DND-41 (cell line): ENCODE results near the gene ATP1A1.

Experiments
- ATAC-seq: fragments of 200-7000 bp; cut with Tn5 transposase; 3 replicates; pipeline ENCODE4 v1.9.1; 2021; ENCODE audit warnings: low read depth; ENCODE audit not compliant: insufficient read depth
- DNase-seq: peaks from one replicate; pipeline ENCODE4 v3.0.0-alpha.2; 2020
- H2AFZ ChIP-seq: 2 replicates; pipeline ENCODE4 v1.6.0; 2012; ENCODE audit warnings: low read depth, low read length
- H3K27ac ChIP-seq: 2 replicates; pipeline ENCODE4 v1.5.1; 2012; ENCODE audit warnings: low read length, inconsistent platforms
- H3K27me3 ChIP-seq: fragments of 200-600 bp; sonication (generic); 2 replicates; pipeline ENCODE4 v1.6.0; 2012; ENCODE audit warnings: low read length, mild to moderate bottlenecking, inconsistent platforms; ENCODE audit not compliant: insufficient read depth, poor library complexity
- H3K36me3 ChIP-seq: 2 replicates; pipeline ENCODE4 v1.5.1; 2012; ENCODE audit warnings: low read length, inconsistent platforms; ENCODE audit not compliant: insufficient read depth
- H3K4me1 ChIP-seq: 2 replicates; pipeline ENCODE4 v1.5.1; 2012; ENCODE audit warnings: mild to moderate bottlenecking, low read length; ENCODE audit not compliant: insufficient read depth
- H3K4me2 ChIP-seq: 2 replicates; pipeline ENCODE4 v1.6.0; 2012; ENCODE audit warnings: mild to moderate bottlenecking, moderate library complexity, low read length, inconsistent platforms; ENCODE audit not compliant: insufficient read depth
- H3K4me3 ChIP-seq, 2 experiments: fragments of 200-600 bp in 1 of 2; shearing (Covaris generic) in 1 of 2; 2 replicates each; pipeline ENCODE4 v1.5.1; 2012 to 2016; ENCODE audit warnings: inconsistent platforms in 2 of 2, low read length in 2 of 2, mild to moderate bottlenecking in 2 of 2, low read depth in 1 of 2, moderate library complexity in 1 of 2
- H3K79me2 ChIP-seq: 2 replicates; pipeline ENCODE4 v1.6.0; 2012; ENCODE audit warnings: low read length, inconsistent platforms; ENCODE audit not compliant: insufficient read depth
- H3K9ac ChIP-seq: 2 replicates; pipeline ENCODE4 v1.6.0; 2012; ENCODE audit warnings: low read depth, mild to moderate bottlenecking, inconsistent platforms, low read length, moderate library complexity
- H3K9me3 ChIP-seq: 2 replicates; pipeline ENCODE4 v1.5.1; 2012; ENCODE audit warnings: low read length, moderate library complexity, mild to moderate bottlenecking, inconsistent platforms; ENCODE audit not compliant: insufficient read depth, severe bottlenecking
- H4K20me1 ChIP-seq: 2 replicates; pipeline ENCODE4 v1.6.0; 2012; ENCODE audit warnings: low read length; ENCODE audit not compliant: insufficient read depth
- EZH2 ChIP-seq: IDR thresholded peaks from 3 replicates; pipeline ENCODE4 v1.6.1; 2012; ENCODE audit warnings: borderline replicate concordance, low read depth, mild to moderate bottlenecking, moderate library complexity, low read length, inconsistent platforms; ENCODE audit not compliant: severe bottlenecking
- TF ChIP-seq, protein P1 (sequence below): IDR thresholded peaks from 2 replicates; pipeline ENCODE4 v1.5.1; 2012; ENCODE audit warnings: borderline replicate concordance, low read length, moderate library complexity, mild to moderate bottlenecking; ENCODE audit not compliant: poor library complexity, severe bottlenecking; ENCODE audit errors: extremely low read depth

Gene ATP1A1

DNA sequence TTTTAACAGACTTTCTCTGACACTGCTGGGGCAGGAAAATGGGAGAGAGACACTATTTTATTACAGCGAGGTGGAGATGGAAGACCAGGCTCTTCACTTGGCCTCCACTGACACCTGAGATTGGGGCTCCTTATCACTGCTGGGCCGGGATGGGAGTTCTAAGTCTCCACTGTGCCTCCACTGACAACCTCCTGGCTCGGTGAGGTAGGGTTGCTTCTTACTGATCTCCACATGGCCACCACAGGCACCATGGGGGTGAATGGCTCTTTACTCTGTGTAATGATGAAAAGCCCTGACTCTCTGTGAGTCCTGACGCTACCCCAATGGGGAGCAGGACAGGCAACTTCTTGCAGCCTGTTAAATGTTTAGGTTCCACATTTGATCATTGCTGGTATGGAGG lies 67.7 kb downstream of the ATP1A1 start:
- no peak for ATAC-seq
- no peak overlapping the region for H3K4me2 ChIP-seq

DNA sequence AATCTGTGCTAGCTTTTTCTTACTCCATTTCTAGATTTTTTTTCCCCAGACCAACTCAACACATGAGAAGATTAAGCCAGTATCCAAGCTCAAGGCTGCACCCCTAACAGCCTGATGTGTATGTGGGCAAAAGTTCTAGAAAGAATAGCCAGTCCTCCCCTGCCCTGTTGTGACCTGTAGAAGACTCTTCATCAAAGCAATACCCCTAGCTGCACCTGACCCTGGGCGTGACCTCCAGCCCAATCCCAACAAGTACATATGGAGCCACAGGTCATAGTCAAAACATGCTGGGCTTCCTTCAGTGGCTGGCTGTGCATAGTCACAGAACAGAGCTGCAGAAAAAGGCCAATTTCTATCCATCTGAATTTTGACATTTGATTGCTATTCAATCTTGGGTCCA lies 72.5 kb downstream of the ATP1A1 start:
- H3K4me1 ChIP-seq: no peaks in the 10 kb centered on the region
- TF ChIP-seq, protein P1, sequence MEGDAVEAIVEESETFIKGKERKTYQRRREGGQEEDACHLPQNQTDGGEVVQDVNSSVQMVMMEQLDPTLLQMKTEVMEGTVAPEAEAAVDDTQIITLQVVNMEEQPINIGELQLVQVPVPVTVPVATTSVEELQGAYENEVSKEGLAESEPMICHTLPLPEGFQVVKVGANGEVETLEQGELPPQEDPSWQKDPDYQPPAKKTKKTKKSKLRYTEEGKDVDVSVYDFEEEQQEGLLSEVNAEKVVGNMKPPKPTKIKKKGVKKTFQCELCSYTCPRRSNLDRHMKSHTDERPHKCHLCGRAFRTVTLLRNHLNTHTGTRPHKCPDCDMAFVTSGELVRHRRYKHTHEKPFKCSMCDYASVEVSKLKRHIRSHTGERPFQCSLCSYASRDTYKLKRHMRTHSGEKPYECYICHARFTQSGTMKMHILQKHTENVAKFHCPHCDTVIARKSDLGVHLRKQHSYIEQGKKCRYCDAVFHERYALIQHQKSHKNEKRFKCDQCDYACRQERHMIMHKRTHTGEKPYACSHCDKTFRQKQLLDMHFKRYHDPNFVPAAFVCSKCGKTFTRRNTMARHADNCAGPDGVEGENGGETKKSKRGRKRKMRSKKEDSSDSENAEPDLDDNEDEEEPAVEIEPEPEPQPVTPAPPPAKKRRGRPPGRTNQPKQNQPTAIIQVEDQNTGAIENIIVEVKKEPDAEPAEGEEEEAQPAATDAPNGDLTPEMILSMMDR: no peak
- no peak for TF ChIP-seq EZH2
- H2AFZ ChIP-seq: no peak overlapping the region
- H3K9ac ChIP-seq: no peak overlapping the region
- H3K9me3 ChIP-seq: no peaks in the 10 kb centered on the region
- H3K27me3 ChIP-seq: peaks cover 9% of the 10 kb centered on the region
- H3K4me2 ChIP-seq: no peak overlapping the region
- H3K4me3 ChIP-seq: no peak overlapping the region
- H3K36me3 ChIP-seq: no peaks in the 10 kb centered on the region
- no peak overlapping the region for H3K27ac ChIP-seq
- no peaks in the 10 kb centered on the region for H3K79me2 ChIP-seq
- ATAC-seq: no peak
- H4K20me1 ChIP-seq: no peaks in the 10 kb centered on the region
- no peak for DNase-seq

More for the DNA sequence above, 67.7 kb downstream of the ATP1A1 start:
- Histone ChIP-seq H3K27ac (no peak overlapping the region), H3K9me3 (no peaks in the 10 kb centered on the region), H3K4me3 (no peak overlapping the region), H3K27me3 (peaks cover 10% of the 10 kb centered on the region), H3K36me3 (no peaks in the 10 kb centered on the region), H3K4me1 (no peaks in the 10 kb centered on the region), H4K20me1 (no peaks in the 10 kb centered on the region), H3K9ac (no peak overlapping the region), H3K79me2 (no peaks in the 10 kb centered on the region), H2AFZ (no peak overlapping the region)
- TF ChIP-seq EZH2: no peak
- TF ChIP-seq, protein P1: no peak
- no peak for DNase-seq

DNA sequence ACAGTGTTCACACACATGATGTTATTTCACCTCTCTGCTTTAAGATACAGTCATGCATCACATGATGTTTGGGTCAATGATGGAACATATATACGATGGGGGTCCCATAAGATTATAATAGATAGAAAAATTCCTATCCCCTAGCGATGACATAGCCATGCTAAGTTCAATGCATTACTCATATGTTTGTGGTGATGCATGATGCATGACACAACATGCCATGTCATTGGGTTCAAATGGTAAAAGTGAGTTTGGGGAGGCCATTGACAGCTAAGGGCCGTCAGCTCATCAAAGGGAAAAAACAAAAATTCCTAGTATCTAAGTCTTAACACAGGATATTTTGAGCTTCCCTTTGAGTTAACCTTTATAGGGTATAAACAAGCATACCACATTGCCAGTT lies 73.6 kb downstream of the ATP1A1 start:
- ATAC-seq (no peak), DNase-seq (no peak)
- Histone ChIP-seq H3K27ac (no peak overlapping the region), H3K4me2 (no peak overlapping the region), H3K9me3 (no peaks in the 10 kb centered on the region), H3K27me3 (peaks cover 7% of the 10 kb centered on the region), H2AFZ (no peak overlapping the region), H3K9ac (no peak overlapping the region), H3K36me3 (no peaks in the 10 kb centered on the region), H4K20me1 (no peaks in the 10 kb centered on the region), H3K4me1 (no peaks in the 10 kb centered on the region), H3K4me3 (no peak overlapping the region), H3K79me2 (no peaks in the 10 kb centered on the region)
- TF ChIP-seq, protein P1: no peak
- no peak for TF ChIP-seq EZH2
